Endometrial microvascular endothelial cells (primary cell): Measurements from ENCODE around the gene PCDH9. TPM values are rescaled to one million over a fixed set of nuclear protein-coding genes. Genes with fewer than 3 reads are reported as not detected.

Source experiments
- in situ Hi-C: cut with HindIII; loops from 2 replicates; pipeline ENCODE4 v1.10.0; 2017; ENCODE audit warnings: low sequenced_read_pairs, low pct_unique_long_range_greater_than_20kb; ENCODE audit errors: inconsistent ontology term
- total RNA-seq: library from RNA; depleted of rRNA; stranded (reverse); fragments of >200 nt; gene quantifications from one replicate; pipeline ENCODE4 v1.2.3, GENCODE V29; 2015; ENCODE audit errors: inconsistent ontology term

Gene PCDH9
- total RNA-seq, 1 donor from 2014 or later = 1.0 TPM

DNA sequence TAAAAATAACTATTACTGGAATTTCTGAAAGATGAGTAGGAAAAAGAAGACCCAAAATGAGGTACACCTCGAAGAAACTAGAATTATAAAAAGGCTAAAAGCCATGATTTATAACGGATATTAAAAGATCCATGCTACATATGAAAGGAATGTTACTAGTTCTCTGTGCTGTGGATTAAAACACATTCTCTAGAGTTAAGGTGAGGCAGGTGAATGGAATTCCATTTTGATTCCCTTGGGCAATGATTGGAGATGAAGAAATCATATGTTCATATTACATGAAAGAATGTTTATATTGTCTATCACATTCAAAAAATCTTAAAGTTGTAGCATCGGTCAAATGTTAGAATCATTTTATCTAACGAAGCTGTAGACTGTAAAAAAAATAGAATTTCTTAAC is 783.7 kb downstream of the PCDH9 start:
- in situ Hi-C loops = no loop called here

DNA sequence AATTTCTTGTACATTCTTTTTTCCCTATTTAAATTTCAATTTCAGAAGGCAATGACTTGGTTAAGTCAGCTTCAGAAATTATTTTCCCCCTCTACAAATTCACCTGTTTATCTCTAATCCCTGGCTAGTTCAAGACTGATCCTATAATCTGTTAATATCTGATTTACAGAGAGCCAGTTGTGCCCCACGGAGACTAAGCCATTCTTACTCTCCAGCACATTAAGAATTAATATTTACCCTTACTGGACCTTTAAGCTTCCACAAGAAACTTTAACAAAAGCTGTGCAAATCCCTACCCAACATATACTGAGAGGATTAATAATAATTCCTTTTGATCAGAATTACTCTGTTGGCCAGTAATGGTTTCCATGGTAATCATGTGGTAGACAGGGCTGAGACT is 786.2 kb downstream of the PCDH9 start:
- in situ Hi-C loops = no loop called here

DNA sequence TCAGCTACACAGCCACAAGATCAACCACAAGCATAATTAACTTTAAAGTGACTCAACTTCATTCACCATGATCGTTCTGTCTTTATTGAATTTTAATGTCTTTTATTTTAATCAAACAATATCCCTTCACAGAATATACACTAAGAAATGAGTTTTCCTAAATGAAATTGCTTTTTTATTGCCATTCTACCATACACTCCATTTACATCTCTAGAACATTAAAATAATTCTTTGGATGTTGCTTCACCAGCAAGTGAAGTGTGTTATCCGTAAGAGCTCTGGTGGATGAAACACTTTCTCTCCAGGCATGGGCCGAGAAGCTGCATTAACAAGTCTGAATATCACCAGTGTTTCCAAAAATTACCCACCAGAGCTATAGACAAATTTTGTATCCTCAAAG is 789.2 kb downstream of the PCDH9 start:
- in situ Hi-C loops = no loop called here

DNA sequence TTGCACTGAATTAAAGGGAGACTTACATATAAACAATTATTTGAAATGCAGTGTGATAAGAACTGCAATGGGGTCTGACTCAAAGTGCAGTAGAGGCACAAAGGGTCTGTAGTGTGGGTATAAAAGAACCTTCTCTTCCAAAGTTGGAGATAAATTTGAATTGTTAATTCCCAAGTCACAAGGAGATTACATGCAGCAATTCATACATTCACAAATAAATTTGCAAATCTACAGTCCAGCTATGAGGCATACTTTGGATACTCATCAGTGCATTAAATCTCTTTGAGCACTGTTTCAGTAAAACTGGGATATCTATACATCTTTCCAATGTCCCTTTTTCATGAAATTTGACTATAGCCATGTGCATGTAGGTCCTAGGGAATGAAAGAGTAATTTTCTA is 799.4 kb downstream of the PCDH9 start:
- in situ Hi-C loops = no loop called here

DNA sequence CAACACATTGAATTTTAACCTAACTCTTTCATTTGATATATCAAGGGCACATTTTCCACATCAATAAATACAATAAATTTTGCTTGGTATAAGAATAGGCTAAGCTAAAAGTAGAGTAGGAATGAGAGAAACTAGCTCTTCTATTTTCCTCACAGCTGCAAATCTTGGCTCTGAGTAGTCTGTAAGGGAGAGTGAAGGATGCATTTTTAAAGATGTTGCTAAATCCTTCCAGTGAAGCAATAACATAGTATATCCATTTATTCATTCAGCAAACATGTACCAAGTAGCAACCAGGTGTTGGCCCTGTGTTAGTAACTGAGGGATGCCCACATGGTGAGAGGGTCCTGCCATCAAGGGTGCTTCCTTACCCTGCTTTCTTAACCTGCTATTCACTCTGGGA is 799.9 kb downstream of the PCDH9 start:
- in situ Hi-C loops = no loop called here

DNA sequence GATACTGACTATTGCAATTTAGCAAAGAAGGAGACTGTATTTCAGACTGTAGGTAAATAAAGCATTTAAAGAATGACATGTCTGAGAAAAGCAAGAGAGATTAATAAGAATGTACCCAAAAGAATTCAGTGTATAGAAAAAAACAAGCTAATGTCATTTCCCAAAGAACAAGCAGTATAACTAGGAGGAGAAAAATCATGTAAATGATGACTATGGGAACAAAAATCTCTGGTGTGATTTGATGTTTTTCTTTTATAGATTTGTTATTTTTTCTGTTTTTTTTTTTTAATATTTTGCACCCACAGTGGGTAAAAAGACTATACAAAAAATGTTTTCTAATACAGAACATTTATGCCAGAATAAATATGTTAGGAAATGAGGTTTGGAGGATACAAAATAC is 801.0 kb downstream of the PCDH9 start:
- in situ Hi-C loops = no loop called here

DNA sequence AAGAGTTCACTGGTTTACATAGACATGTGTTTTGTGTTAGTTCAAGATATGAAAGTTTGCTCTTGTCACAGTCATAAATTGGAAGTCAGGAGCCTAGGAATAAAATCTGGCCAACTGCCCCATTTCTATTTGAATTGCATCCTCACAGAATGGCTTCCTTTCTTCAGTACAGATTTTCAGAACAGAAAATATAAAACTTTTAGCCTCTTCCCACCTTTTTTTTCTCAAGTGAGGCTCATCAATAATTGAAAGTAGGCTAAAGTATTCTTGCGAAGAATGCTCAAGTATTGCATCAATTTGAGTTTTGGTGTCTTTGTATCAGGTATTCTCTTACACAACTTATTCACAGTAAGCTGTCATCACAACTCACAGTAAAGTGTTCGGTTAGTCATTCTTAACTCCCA is 802.7 kb downstream of the PCDH9 start:
- in situ Hi-C loops = no loop called here

DNA sequence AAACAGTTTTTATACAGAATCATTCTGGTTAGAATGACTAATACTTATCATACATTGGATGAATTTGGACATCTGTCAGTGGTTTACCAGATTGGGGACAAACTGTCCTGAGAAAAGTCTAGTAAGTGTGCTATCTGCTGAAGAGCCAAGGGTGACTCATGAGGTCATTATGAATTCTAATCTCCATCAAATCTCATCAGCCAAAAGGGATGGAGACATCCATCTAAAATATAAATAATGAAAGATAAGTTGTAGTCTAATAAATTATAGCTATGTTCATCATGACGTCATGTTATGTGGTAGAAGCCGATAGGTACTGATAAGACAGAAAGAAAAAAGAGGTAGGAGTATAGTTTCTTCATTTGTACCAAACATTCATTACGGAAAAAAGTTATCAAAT is 804.4 kb downstream of the PCDH9 start:
- in situ Hi-C loops = no loop called here

DNA sequence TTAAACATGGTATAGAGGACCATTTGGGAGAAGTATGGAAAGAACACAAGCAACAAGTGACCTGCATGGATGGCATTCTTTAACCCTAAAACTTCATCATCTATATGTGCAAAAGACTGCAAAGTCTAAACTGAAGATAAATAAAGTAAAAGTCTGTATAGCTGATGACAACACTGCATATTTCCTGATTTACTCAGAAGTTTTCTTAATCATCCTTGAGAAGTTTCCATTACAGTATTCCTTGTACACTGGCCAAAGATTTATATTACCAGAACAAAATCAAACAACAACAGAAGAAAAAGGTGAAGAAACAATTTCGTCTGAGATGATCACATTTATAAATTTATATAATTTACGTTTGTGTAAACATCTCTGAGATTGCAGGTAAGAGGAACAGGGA is 805.7 kb downstream of the PCDH9 start:
- in situ Hi-C loops = no loop called here

DNA sequence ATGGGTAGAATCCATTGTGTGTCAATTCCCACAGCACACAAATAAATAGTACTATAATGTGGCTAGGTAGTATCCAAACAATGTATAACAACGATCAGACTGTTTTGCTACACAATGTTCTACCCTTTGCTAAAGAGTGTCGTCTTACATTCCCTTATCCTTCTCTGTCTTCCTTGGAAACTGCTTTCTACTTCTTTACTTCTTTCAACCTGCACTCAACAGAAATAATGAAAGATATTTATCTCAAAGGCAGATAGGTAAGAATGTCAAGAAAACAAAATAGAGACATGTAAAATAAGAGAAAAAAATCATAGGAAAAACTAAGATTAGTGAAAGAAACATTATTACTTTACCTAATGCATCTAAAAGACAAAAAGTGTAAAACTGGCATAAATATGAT is 814.7 kb downstream of the PCDH9 start:
- in situ Hi-C loops = no loop called here

DNA sequence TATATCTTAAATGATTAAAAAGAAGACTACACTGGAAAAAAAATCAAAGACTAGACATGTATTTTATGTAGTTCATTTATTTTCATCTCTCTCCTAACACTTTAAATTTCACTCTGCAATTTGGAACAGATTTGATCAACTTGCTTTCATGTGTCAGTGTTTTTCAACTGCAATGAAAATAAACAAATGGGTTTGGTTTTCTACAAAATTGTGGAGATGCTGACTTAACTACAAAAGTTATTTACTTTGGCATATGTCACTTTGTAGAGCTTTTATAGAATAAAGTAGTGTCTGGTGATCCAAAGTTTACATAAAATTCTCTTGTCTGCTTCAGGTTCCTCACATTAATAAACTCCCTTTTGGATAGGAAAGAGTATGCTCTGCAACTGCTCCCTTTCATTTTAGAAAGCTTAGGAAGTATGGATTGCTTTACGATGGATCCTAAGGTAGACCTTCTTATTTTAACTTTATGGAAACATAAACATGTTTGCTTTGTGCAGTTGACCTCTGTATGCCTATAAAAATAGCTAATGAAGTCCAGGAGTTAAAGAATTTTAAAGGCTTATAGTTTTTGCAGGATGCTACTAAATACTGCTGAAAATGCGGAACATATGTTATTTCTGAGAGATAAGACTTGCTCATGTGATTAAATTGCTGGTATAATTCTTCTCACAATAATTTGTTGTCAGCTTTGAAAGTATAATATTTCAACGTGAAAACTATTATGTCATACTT is 815.9 kb downstream of the PCDH9 start:
- in situ Hi-C loops = no loop called here

DNA sequence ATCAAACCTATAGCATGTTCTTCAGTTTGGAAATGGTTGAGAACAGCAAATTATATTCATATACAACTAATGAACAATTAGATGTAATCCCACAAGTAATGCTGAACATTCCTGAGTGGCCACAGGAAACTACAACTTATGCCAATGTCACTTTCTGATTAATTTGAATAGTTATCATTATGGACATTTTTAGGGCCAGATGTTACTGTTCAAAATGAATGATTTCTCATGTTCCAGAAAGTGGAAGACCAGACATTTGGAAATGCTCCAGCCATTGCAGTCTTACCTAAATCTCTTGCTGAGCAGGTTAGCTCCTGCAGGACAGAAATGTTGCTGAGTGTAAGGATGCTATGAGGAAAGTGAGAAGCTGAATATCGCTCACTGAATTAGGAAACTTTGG is 819.8 kb downstream of the PCDH9 start:
- in situ Hi-C loops = no loop called here

DNA sequence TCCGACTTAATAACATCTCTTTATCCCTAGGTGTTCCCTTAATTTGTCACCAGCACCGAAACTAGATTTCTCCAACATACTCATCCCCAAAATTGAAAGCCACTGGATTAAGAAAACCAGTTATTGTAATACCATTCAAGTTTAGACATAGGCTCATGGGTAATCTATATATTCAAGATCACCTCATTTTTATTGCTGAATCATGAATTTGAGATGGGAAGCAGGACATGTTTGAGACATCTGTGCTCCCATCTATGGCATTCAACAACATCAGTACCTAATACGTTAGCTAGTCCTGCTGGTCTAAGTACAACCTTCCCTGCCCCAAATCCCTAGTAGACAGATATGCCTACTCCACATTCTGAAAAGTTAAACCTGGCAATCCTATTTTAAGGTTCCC is 820.6 kb downstream of the PCDH9 start:
- in situ Hi-C loops = no loop called here

DNA sequence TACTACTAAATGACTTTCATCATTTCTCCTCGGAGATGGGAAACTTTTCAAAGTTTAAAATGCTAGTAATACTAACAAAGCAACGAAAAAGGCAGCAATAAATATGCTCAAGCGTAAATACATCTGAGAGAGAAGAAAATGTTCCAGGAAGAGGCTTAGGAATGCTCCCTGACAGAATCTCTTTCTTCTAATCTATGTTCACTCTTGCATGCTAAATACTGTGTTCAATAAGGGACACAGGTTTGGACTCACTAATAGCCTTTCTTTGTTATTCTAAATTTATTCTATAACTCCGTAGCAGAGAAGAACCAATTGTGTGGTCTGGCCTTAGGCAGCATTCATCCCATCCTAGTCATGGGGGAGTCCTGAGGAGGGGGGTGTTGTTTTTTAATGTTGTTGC is 823.0 kb downstream of the PCDH9 start:
- in situ Hi-C loops = no loop called here

DNA sequence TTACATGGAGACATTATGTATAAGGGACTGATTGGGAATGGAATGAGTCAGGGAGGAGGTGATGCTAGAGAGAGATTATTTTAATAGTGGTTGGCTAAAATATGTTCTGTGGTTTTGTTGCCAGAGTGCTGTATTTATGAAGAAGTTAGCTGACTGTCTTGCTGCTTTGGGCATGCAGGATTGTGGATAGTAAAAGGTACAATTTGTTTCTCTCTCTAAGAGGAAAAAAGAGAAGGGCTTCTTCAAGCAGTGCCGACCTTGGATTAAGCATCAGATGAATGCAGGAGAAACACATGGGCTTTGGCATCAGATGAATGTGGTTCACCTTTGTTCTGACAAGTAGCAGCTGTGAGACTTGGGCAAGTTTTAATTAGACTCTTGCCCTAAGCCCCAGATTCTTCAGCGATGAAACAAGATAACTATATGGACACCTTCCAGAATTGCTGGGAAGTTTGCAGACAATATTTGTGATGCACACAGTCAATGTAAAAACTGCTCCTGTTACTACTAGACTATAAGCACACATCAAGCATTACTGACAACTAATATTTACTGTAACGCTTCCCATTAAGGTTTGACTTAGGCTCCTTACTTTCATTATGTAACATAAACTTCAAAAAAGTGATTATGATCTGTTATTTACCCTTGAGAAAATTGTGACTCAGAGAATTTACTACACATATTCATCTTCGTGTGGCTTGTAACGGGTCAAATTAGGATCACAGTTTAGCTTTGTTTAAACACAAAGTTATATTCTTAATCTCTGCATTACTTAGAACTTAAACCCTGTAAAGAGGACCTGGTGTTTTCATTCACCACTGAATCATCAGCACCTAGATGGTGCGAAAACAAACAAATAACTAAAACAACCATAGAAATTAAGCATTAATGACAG is 824.0 kb downstream of the PCDH9 start:
- in situ Hi-C loops = no loop called here

DNA sequence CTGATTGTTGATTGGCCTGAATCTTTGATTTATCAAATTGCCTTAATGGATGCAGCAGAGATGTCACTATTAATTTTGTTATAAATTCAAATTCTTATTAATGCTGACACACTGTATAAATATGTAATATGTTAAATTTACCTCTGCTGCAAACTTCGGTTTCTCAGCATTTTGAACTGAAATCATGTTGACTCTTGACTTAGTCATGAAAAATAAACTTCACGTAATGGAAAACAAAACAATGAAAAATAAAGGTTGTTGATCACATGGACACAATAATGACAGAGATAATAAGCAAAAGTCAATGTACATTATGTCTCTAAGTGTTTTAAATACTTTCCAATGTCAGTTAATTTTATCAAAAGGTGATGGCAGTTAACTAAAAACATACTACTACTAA is 827.6 kb downstream of the PCDH9 start:
- in situ Hi-C loops = no loop called here

DNA sequence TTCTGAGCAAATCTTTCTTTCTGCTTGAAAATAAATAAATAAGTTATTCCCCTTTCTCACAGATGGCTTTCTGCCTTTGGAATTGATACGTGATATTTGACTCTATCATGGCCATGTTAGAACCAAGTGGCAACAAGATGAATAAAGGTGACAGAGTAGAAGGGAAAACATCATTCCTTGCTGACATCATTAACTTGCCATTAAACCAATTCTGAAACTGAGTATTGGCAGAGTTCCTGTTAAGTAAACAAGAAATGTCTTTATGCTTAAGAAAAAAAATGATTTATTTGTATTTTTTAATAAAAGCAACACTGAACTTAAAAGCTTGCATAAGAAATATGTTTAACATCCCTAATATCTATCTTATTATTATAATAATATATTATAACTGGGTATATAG is 828.1 kb downstream of the PCDH9 start:
- in situ Hi-C loops = no loop called here

DNA sequence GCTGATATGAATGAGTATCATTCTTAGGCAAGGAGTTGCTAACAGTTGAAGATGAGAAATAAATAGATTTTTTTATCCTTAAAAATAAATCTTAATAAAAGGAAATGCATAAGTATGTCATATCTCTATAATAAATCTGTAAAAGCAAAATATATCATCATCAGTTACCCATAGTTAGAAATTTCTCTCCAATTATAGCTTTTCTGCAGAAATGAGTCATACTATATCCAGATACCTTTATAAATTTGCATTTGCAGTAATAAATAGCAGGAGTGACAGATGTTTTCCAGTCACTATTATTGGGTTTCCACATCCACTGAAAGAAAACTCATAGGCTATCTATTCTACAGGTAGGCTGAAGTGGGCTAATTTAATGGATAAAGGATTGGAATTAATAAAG is 829.8 kb downstream of the PCDH9 start:
- in situ Hi-C loops = no loop called here

DNA sequence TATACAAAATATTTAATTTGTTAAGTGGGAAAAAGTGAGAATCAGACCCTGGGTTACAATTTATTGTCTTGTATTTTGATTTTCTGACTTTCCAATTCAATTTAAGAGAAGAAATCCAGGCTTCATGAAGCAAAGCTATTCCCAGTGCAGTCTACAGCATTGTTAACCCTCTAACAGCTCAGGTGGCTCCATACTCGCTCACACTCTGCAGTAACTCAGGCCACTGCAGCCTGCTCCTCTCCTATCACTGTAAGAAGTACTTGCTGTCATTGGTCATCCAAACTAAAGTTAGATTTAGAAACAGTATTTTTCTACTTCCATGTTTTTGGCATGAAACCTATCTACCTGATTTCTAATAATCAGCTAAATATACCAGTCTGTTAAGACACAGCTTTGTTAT is 830.3 kb downstream of the PCDH9 start:
- in situ Hi-C loops = no loop called here

DNA sequence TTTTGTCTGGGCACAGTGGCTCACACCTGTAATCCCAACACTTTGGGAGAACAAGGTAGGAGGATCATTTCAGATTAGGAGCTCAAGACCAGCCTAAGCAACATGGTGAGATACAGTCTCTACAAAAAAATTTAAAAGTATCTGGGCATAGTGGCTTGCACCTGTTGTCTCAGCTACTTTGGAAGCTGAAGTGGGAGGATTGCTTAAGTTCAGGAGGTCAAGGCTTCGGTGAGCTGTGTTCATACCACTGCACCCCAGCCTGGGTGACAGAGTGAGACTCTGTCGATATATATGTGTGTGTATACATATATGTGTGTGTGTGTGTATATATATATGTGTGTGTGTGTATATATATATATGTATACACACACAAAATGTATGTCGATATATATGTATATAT is 833.0 kb downstream of the PCDH9 start:
- in situ Hi-C loops = no loop called here
